ENCODE data around the gene BCAS4.
"Not testable (repeated sequence)": the region's sequence is repeated elsewhere in the genome, so short reads cannot be mapped to it uniquely, and the experiment has no call there.

Gene BCAS4

GRCh38 chr20:50794846-50795634, at the start of gene BCAS4:
Gene BCAS4, plus strand, starts transcription at chr20:50795061. Its CDS starts 23 bp downstream, at chr20:50795084.
- DNase-seq (ENCODE audit: low read depth in 1 of 2, low spot score in 1 of 2), result peak; percentile 70 to 82

GRCh38 chr20:50745634-50746137, 49.2 kb upstream of the BCAS4 start:
- no peak for DNase-seq (ENCODE audit: low read depth in 1 of 2, low spot score in 1 of 2)

- DNase-seq (ENCODE audit: low read depth in 1 of 2, low spot score in 1 of 2), result no peak
These were observed 48.5 kb upstream of the BCAS4 start for GRCh38 chr20:50746138-50746940.

- DNase-seq (ENCODE audit: low read depth in 1 of 2, low spot score in 1 of 2), result no peak
These were observed 47.6 kb upstream of the BCAS4 start for GRCh38 chr20:50747275-50747674.

GRCh38 chr20:50750145-50750671, 44.7 kb upstream of the BCAS4 start:
- no peak for DNase-seq (ENCODE audit: low read depth in 1 of 2, low spot score in 1 of 2)

- no peak for DNase-seq (ENCODE audit: low read depth in 1 of 2, low spot score in 1 of 2)
These were observed 41.7 kb upstream of the BCAS4 start for GRCh38 chr20:50753152-50753551.

GRCh38 chr20:50754420-50754819, 40.4 kb upstream of the BCAS4 start:
- no peak for DNase-seq (ENCODE audit: low read depth in 1 of 2, low spot score in 1 of 2)

GRCh38 chr20:50756447-50756846, 38.4 kb upstream of the BCAS4 start:
- no peak for DNase-seq (ENCODE audit: low read depth in 1 of 2, low spot score in 1 of 2)

- DNase-seq (ENCODE audit: low read depth in 1 of 2, low spot score in 1 of 2), result no peak
These were observed 36.4 kb upstream of the BCAS4 start for GRCh38 chr20:50758469-50758868.

GRCh38 chr20:50758992-50759391, 35.9 kb upstream of the BCAS4 start:
- DNase-seq (ENCODE audit: low read depth in 1 of 2, low spot score in 1 of 2), result no peak

- DNase-seq (ENCODE audit: low read depth in 1 of 2, low spot score in 1 of 2), result no peak
These were observed 35.2 kb upstream of the BCAS4 start for GRCh38 chr20:50759678-50760077.

GRCh38 chr20:50762045-50762422, 32.8 kb upstream of the BCAS4 start:
- no peak for DNase-seq (ENCODE audit: low read depth in 1 of 2, low spot score in 1 of 2)

GRCh38 chr20:50762435-50763220, 32.2 kb upstream of the BCAS4 start:
- no peak for DNase-seq (ENCODE audit: low read depth in 1 of 2, low spot score in 1 of 2)

- DNase-seq (ENCODE audit: low read depth in 1 of 2, low spot score in 1 of 2), result not testable (repeated sequence)
These were observed 31.1 kb upstream of the BCAS4 start for GRCh38 chr20:50763550-50764458.

- not testable (repeated sequence) for DNase-seq (ENCODE audit: low read depth in 1 of 2, low spot score in 1 of 2)
These were observed 29.6 kb upstream of the BCAS4 start for GRCh38 chr20:50765251-50765650.

GRCh38 chr20:50765674-50766073, 29.2 kb upstream of the BCAS4 start:
- DNase-seq (ENCODE audit: low read depth in 1 of 2, low spot score in 1 of 2), result no peak

GRCh38 chr20:50766955-50767809, 27.7 kb upstream of the BCAS4 start:
- DNase-seq (ENCODE audit: low read depth in 1 of 2, low spot score in 1 of 2), result not testable (repeated sequence)

- DNase-seq (ENCODE audit: low read depth in 1 of 2, low spot score in 1 of 2), result not testable (repeated sequence)
These were observed 25.9 kb upstream of the BCAS4 start for GRCh38 chr20:50768991-50769390.

- DNase-seq (ENCODE audit: low read depth in 1 of 2, low spot score in 1 of 2), result not testable (repeated sequence)
These were observed 25.2 kb upstream of the BCAS4 start for GRCh38 chr20:50769551-50770085.
